Measurements from ENCODE around the gene CCDC27. TPM values are rescaled to one million over a fixed set of nuclear protein-coding genes. Genes with fewer than 3 reads are reported as not detected.

The CCDC27 gene
- total RNA-seq, 1 donor from 2014 or later: not detected

GRCh38 chr1:3745071-3745470, 7.2 kb upstream of the CCDC27 start:
- Histone ChIP-seq H3K36me3 (ENCODE audit: control insufficient read depth, insufficient read depth, low read length) (no peaks in the 10 kb centered on the region), H3K27me3 (ENCODE audit: control insufficient read depth, insufficient read depth, low read length) (no peaks in the 10 kb centered on the region), H3K4me3 (ENCODE audit: low read depth, low read length) (no peak overlapping the region)
- no peak for DNase-seq (ENCODE audit: low read depth)
- no peak for TF ChIP-seq CTCF (IDR thresholded peaks at IDR 0.05; ENCODE audit: insufficient read depth, low read length, poor library complexity, severe bottlenecking)

GRCh38 chr1:3745590-3746381, 6.5 kb upstream of the CCDC27 start:
- Histone ChIP-seq H3K36me3 (ENCODE audit: control insufficient read depth, insufficient read depth, low read length) (no peaks in the 10 kb centered on the region), H3K27me3 (ENCODE audit: control insufficient read depth, insufficient read depth, low read length) (peaks cover 2% of the 10 kb centered on the region), H3K4me3 (ENCODE audit: low read depth, low read length) (no peak overlapping the region)
- no peak for DNase-seq (ENCODE audit: low read depth)
- TF ChIP-seq CTCF (IDR thresholded peaks at IDR 0.05; ENCODE audit: insufficient read depth, low read length, poor library complexity, severe bottlenecking): no peak

GRCh38 chr1:3746389-3746829, 5.8 kb upstream of the CCDC27 start:
- Histone ChIP-seq H3K36me3 (ENCODE audit: control insufficient read depth, insufficient read depth, low read length) (no peaks in the 10 kb centered on the region), H3K4me3 (ENCODE audit: low read depth, low read length) (peak overlapping the region; percentile 83), H3K27me3 (ENCODE audit: control insufficient read depth, insufficient read depth, low read length) (peaks cover 2% of the 10 kb centered on the region)
- DNase-seq (ENCODE audit: low read depth): no peak
- no peak for TF ChIP-seq CTCF (IDR thresholded peaks at IDR 0.05; ENCODE audit: insufficient read depth, low read length, poor library complexity, severe bottlenecking)

- Histone ChIP-seq H3K36me3 (ENCODE audit: control insufficient read depth, insufficient read depth, low read length) (no peaks in the 10 kb centered on the region), H3K4me3 (ENCODE audit: low read depth, low read length) (peak overlapping the region; percentile 83), H3K27me3 (ENCODE audit: control insufficient read depth, insufficient read depth, low read length) (peaks cover 2% of the 10 kb centered on the region)
- DNase-seq (ENCODE audit: low read depth): peak; percentile 29
- TF ChIP-seq CTCF (IDR thresholded peaks at IDR 0.05; ENCODE audit: insufficient read depth, low read length, poor library complexity, severe bottlenecking): no peak
These were observed 5.3 kb upstream of the CCDC27 start for GRCh38 chr1:3746830-3747521.

- no peak for TF ChIP-seq CTCF (IDR thresholded peaks at IDR 0.05; ENCODE audit: insufficient read depth, low read length, poor library complexity, severe bottlenecking)
- Histone ChIP-seq H3K36me3 (ENCODE audit: control insufficient read depth, insufficient read depth, low read length) (no peaks in the 10 kb centered on the region), H3K27me3 (ENCODE audit: control insufficient read depth, insufficient read depth, low read length) (peaks cover 2% of the 10 kb centered on the region), H3K4me3 (ENCODE audit: low read depth, low read length) (peak overlapping the region; percentile 83)
- DNase-seq (ENCODE audit: low read depth): no peak
These were observed 4.8 kb upstream of the CCDC27 start for GRCh38 chr1:3747522-3747848.
